ENCODE results near the gene SFXN1.

Gene SFXN1

DNA sequence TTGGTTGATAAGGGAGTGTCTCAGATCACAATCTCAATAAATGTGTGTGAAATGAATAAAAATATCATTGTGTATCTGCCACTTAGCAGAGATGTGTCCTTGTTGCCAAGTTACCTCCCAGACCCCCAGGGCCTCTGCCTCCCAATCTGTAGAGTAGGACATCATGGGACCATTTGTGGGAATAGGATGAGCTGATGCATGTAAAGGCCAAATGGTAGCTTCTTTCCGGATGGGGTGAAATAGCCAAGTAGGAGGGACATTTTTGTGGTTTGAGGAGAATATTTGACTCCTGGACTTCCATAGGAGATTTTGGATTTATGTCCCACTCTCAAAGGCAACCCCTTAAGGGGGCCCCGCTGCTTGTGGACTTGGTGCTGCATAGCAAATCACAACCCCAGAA lies 96.9 kb downstream of the SFXN1 start:
- H3K9me3 ChIP-seq (ENCODE audit: insufficient read depth, low read depth, low read length) = no peaks in the 10 kb centered on the region
- TF ChIP-seq EZH2phosphoT487 (IDR thresholded peaks at IDR 0.05; ENCODE audit: borderline replicate concordance) = no peak
- TF ChIP-seq, protein P1, sequence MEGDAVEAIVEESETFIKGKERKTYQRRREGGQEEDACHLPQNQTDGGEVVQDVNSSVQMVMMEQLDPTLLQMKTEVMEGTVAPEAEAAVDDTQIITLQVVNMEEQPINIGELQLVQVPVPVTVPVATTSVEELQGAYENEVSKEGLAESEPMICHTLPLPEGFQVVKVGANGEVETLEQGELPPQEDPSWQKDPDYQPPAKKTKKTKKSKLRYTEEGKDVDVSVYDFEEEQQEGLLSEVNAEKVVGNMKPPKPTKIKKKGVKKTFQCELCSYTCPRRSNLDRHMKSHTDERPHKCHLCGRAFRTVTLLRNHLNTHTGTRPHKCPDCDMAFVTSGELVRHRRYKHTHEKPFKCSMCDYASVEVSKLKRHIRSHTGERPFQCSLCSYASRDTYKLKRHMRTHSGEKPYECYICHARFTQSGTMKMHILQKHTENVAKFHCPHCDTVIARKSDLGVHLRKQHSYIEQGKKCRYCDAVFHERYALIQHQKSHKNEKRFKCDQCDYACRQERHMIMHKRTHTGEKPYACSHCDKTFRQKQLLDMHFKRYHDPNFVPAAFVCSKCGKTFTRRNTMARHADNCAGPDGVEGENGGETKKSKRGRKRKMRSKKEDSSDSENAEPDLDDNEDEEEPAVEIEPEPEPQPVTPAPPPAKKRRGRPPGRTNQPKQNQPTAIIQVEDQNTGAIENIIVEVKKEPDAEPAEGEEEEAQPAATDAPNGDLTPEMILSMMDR (conservative IDR thresholded peaks at IDR 0.05; ENCODE audit: low read length) = no peak
- H3K4me3 ChIP-seq (ENCODE audit: low read length, poor library complexity, severe bottlenecking) = no peak overlapping the region
- H3K4me1 ChIP-seq (ENCODE audit: insufficient read depth, low read length, poor library complexity, severe bottlenecking) = no peaks in the 10 kb centered on the region
- no peaks in the 10 kb centered on the region for H3K27me3 ChIP-seq (ENCODE audit: insufficient read depth, low read length, poor library complexity, severe bottlenecking)
- H4K20me1 ChIP-seq (ENCODE audit: insufficient read depth, low read length, poor library complexity, severe bottlenecking) = no peaks in the 10 kb centered on the region
- H2AFZ ChIP-seq (ENCODE audit: low read length) = no peak overlapping the region
- no peak overlapping the region for H3K9ac ChIP-seq (ENCODE audit: low read depth, low read length, poor library complexity, severe bottlenecking)
- no peak overlapping the region for H3K4me2 ChIP-seq (ENCODE audit: low read depth, low read length, poor library complexity, severe bottlenecking)
- no peaks in the 10 kb centered on the region for H3K79me2 ChIP-seq (ENCODE audit: insufficient read depth, low read length)
- H3K9me2 ChIP-seq (replicated peaks; ENCODE audit: low read depth, low read length) = no peaks in the 10 kb centered on the region
- no peaks in the 10 kb centered on the region for H3K36me3 ChIP-seq (ENCODE audit: insufficient read depth, low read length)
- no peaks in the 10 kb centered on the region for H3F3A ChIP-seq (ENCODE audit: low read depth)

DNA sequence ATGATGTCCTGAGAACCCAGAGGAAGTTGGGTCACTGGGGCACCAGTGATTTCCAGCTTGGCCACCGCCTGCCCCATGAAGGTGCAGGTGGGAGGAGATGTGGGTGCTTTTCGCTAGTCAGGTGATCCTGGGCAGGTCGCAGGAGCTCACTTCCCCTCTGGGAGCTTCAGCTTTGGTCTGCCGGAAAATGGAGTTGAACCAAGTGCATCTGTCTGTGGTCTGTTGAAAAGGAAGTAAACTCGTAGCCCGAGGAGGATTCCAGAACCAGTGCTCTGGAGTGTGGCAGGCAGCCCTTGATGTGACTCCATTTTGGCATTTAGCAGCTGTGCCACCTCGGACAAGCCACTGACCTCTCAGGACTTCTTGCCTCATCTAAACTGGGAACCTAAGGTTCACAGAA lies 97.7 kb downstream of the SFXN1 start:
- Histone ChIP-seq H3F3A (ENCODE audit: low read depth) (no peaks in the 10 kb centered on the region), H3K4me3 (ENCODE audit: low read length, poor library complexity, severe bottlenecking) (no peak overlapping the region), H3K36me3 (ENCODE audit: insufficient read depth, low read length) (no peaks in the 10 kb centered on the region), H3K9me3 (ENCODE audit: insufficient read depth, low read depth, low read length) (no peaks in the 10 kb centered on the region), H3K4me2 (ENCODE audit: low read depth, low read length, poor library complexity, severe bottlenecking) (no peak overlapping the region), H3K9ac (ENCODE audit: low read depth, low read length, poor library complexity, severe bottlenecking) (no peak overlapping the region), H2AFZ (ENCODE audit: low read length) (no peak overlapping the region), H3K79me2 (ENCODE audit: insufficient read depth, low read length) (no peaks in the 10 kb centered on the region), H4K20me1 (ENCODE audit: insufficient read depth, low read length, poor library complexity, severe bottlenecking) (no peaks in the 10 kb centered on the region), H3K4me1 (ENCODE audit: insufficient read depth, low read length, poor library complexity, severe bottlenecking) (no peaks in the 10 kb centered on the region), H3K9me2 (replicated peaks; ENCODE audit: low read depth, low read length) (no peaks in the 10 kb centered on the region), H3K27me3 (ENCODE audit: insufficient read depth, low read length, poor library complexity, severe bottlenecking) (no peaks in the 10 kb centered on the region)
- TF ChIP-seq, protein P1 (conservative IDR thresholded peaks at IDR 0.05; ENCODE audit: low read length) = no peak
- TF ChIP-seq EZH2phosphoT487 (IDR thresholded peaks at IDR 0.05; ENCODE audit: borderline replicate concordance) = no peak

DNA sequence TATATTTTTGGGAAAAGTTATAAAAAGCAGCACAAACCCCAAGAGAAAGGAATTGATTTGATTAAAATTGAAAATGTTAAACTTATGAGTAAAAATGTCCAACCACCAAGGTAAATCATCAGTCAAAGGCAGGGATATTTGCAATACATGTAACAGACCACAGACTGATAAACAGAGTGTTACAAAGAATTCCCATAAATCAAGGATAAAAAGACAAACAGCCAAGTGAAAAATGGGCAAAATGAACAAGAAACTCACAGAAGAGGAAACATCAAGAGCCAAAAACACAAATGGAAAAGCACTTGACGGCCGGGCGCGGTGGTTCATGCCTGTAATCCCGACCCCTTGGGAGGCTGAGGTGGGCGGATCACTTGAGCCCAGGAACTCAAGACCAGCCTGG lies 98.2 kb downstream of the SFXN1 start:
- Histone ChIP-seq H3K9me3 (ENCODE audit: insufficient read depth, low read depth, low read length) (no peaks in the 10 kb centered on the region), H3K9me2 (replicated peaks; ENCODE audit: low read depth, low read length) (no peaks in the 10 kb centered on the region), H3K9ac (ENCODE audit: low read depth, low read length, poor library complexity, severe bottlenecking) (no peak overlapping the region), H2AFZ (ENCODE audit: low read length) (no peak overlapping the region), H3K4me1 (ENCODE audit: insufficient read depth, low read length, poor library complexity, severe bottlenecking) (no peaks in the 10 kb centered on the region), H3K79me2 (ENCODE audit: insufficient read depth, low read length) (no peaks in the 10 kb centered on the region), H3K27me3 (ENCODE audit: insufficient read depth, low read length, poor library complexity, severe bottlenecking) (no peaks in the 10 kb centered on the region), H3F3A (ENCODE audit: low read depth) (no peaks in the 10 kb centered on the region), H3K4me3 (ENCODE audit: low read length, poor library complexity, severe bottlenecking) (no peak overlapping the region), H4K20me1 (ENCODE audit: insufficient read depth, low read length, poor library complexity, severe bottlenecking) (no peaks in the 10 kb centered on the region), H3K36me3 (ENCODE audit: insufficient read depth, low read length) (no peaks in the 10 kb centered on the region), H3K4me2 (ENCODE audit: low read depth, low read length, poor library complexity, severe bottlenecking) (no peak overlapping the region)
- TF ChIP-seq, protein P1 (conservative IDR thresholded peaks at IDR 0.05; ENCODE audit: low read length) = no peak
- no peak for TF ChIP-seq EZH2phosphoT487 (IDR thresholded peaks at IDR 0.05; ENCODE audit: borderline replicate concordance)

Measured in Loucy (cell line).